ENCODE results near the gene GARRE1. TPM values are rescaled to one million over a fixed set of nuclear protein-coding genes. Genes with fewer than 3 reads are reported as not detected.

Gene GARRE1
- total and polyA plus RNA-seq, 2 of the 4 experiments (the other 2 are of a cell fraction) = 13.8 to 16.9 TPM

DNA sequence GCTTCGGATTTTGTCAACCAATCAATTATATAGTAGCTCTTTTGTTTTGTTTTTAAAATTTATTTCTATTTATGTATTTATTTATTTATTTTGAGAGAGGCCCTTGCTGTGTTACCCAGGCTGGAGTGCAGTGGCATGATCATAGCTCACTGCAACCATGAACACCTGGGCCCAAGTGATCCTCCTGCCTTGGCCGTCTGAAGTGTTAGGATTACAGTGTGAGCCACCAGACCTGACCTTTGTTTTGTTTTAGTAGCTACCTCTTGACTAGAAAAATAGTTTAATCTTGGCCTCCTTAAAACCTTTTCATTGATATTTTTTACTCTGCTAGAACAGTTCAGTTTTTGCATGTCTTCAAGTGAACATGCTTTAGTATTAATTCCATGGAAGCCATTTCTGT, 15.1 kb downstream of the GARRE1 start:
- Histone ChIP-seq H3K4me1 (ENCODE audit: control insufficient read depth, insufficient read depth, low read length) (peaks cover 35% of the 10 kb centered on the region), H3K4ac (ENCODE audit: low read depth, low read length) (peak overlapping the region; percentile 95), H3K9me1 (ENCODE audit: insufficient read depth, low read length) (peaks cover 34% of the 10 kb centered on the region), H4K8ac (ENCODE audit: low read depth in 2 of 2, low read length in 2 of 2) (peak overlapping the region; percentile 90 to 93), H2AK5ac (ENCODE audit: low read depth, low read length) (peak overlapping the region; percentile 96), H3K27ac (ENCODE audit: insufficient read depth, low read length) (peak overlapping the region; percentile 94; the same call in 1 of the 2 replicates), H3K9me3 (ENCODE audit: control insufficient read depth, insufficient read depth, low read length) (no peaks in the 10 kb centered on the region), H3K18ac (ENCODE audit: low read depth, low read length) (peak overlapping the region; percentile 92), H3K36me3 (ENCODE audit: control insufficient read depth, insufficient read depth, low read length) (peaks cover 7% of the 10 kb centered on the region), H3K79me1 (ENCODE audit: low read depth in 1 of 2, low read length in 2 of 2) (peaks cover 50 to 79% of the 10 kb centered on the region in 2 experiments), H3K56ac (ENCODE audit: extremely low read depth, insufficient read depth, low read length) (peak overlapping the region; percentile 56; the same call in 1 of the 2 replicates), H2BK5ac (ENCODE audit: low read depth, low read length, poor library complexity, severe bottlenecking) (peak overlapping the region; percentile 90), H4K91ac (ENCODE audit: insufficient read depth, low read depth, low read length) (peak overlapping the region; percentile 94), H3K4me2 (ENCODE audit: low read depth, low read length) (peak overlapping the region; percentile 62; the same call in 1 of the 2 replicates), H3K14ac (replicated peaks; ENCODE audit: low read depth, low read length) (peak overlapping the region; percentile 88), H3K4me3 (ENCODE audit: insufficient read depth, low read depth, low read length) (no peak overlapping the region), H2AFZ (replicated peaks; ENCODE audit: low read length, poor library complexity) (no peak overlapping the region), H2AK9ac (replicated peaks; ENCODE audit: low read depth, low read length, poor library complexity) (peak overlapping the region; percentile 74), H2BK120ac (ENCODE audit: low read depth, low read length) (peak overlapping the region; percentile 87), H4K20me1 (ENCODE audit: insufficient read depth, low read length) (peaks cover 3% of the 10 kb centered on the region; the same call in 1 of the 2 replicates), H2BK15ac (ENCODE audit: low read depth, low read length) (peak overlapping the region; percentile 81; the same call in 1 of the 3 replicates), H3K27me3 (ENCODE audit: control insufficient read depth, insufficient read depth, low read length) (no peaks in the 10 kb centered on the region), H3K23ac (ENCODE audit: low read depth, low read length) (peak overlapping the region; percentile 71; the same call in 1 of the 2 replicates), H2BK20ac (ENCODE audit: low read depth, low read length) (peak overlapping the region; percentile 80), H4K5ac (ENCODE audit: low read depth, low read length) (peak overlapping the region; percentile 78), H3K9ac (ENCODE audit: low read depth, low read length) (peak overlapping the region; percentile 50)
- WGBS, 2 experiments (ENCODE audit: extremely low coverage in 2 of 2, insufficient read length in 1 of 2) = no CpG with 5 or more reads among the region's 2 CpGs
- DNase-seq (no peak), ATAC-seq (ENCODE audit: low read depth) (no peak)
- CTCF ChIA-PET = interaction anchor here (2.9 kb wide), 1 partner anchor 77 kb away, joined by 9 read pairs; no protein-coding TSS in a partner anchor
- dilution Hi-C loops (cut with HindIII; ENCODE audit: low sequenced_read_pairs, unreplicated experiment) = no loop called here
- POLR2A ChIA-PET (ENCODE audit: unreplicated experiment) = interaction anchor here (1.3 kb wide), 1 partner anchor 8 kb away, joined by 4 read pairs; no protein-coding TSS in a partner anchor
- BruUV-seq (replicated peaks) = no TSS peak
- in situ Hi-C loops (cut with MboI; ENCODE audit: low sequenced_read_pairs) = no loop called here
- TF ChIP-seq MAFK (IDR thresholded peaks at IDR 0.05; ENCODE audit: low read depth, low read length) = no peak
- TF ChIP-seq RCOR1 (IDR thresholded peaks at IDR 0.05; ENCODE audit: insufficient replicate concordance, low read length) = no peak
- TF ChIP-seq FOS (IDR thresholded peaks at IDR 0.05; ENCODE audit: low read depth, low read length) = no peak
- no peak for TF ChIP-seq MXI1 (IDR thresholded peaks at IDR 0.05; ENCODE audit: borderline replicate concordance, low read depth, low read length)
- no peak for TF ChIP-seq MAZ (IDR thresholded peaks at IDR 0.05; ENCODE audit: borderline replicate concordance, low read depth, low read length)
- no peak for TF ChIP-seq SMC3 (IDR thresholded peaks at IDR 0.05; ENCODE audit: low read depth, low read length)
- no peak for TF ChIP-seq BHLHE40 (IDR thresholded peaks at IDR 0.05; ENCODE audit: low read depth, low read length)
- no peak for TF ChIP-seq CHD1 (IDR thresholded peaks at IDR 0.05; ENCODE audit: low read depth, low read length)
- TF ChIP-seq, protein P1, sequence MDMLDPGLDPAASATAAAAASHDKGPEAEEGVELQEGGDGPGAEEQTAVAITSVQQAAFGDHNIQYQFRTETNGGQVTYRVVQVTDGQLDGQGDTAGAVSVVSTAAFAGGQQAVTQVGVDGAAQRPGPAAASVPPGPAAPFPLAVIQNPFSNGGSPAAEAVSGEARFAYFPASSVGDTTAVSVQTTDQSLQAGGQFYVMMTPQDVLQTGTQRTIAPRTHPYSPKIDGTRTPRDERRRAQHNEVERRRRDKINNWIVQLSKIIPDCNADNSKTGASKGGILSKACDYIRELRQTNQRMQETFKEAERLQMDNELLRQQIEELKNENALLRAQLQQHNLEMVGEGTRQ (IDR thresholded peaks at IDR 0.05; ENCODE audit: low read depth, low read length) = no peak
- no peak for TF ChIP-seq NFE2L2 (IDR thresholded peaks at IDR 0.05; ENCODE audit: low read depth, low read length)
- TF ChIP-seq, protein P2, sequence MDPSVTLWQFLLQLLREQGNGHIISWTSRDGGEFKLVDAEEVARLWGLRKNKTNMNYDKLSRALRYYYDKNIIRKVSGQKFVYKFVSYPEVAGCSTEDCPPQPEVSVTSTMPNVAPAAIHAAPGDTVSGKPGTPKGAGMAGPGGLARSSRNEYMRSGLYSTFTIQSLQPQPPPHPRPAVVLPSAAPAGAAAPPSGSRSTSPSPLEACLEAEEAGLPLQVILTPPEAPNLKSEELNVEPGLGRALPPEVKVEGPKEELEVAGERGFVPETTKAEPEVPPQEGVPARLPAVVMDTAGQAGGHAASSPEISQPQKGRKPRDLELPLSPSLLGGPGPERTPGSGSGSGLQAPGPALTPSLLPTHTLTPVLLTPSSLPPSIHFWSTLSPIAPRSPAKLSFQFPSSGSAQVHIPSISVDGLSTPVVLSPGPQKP (IDR thresholded peaks at IDR 0.05; ENCODE audit: borderline replicate concordance, low read depth, low read length) = no peak
- no peak for TF ChIP-seq CEBPB (IDR thresholded peaks at IDR 0.05; ENCODE audit: low read depth, low read length)
- TF ChIP-seq RFX5 (IDR thresholded peaks at IDR 0.05; ENCODE audit: low read depth, low read length) = no peak
- no peak for TF ChIP-seq POLR2A (IDR thresholded peaks at IDR 0.05; ENCODE audit: low read depth, low read length)
- TF ChIP-seq, protein P3, sequence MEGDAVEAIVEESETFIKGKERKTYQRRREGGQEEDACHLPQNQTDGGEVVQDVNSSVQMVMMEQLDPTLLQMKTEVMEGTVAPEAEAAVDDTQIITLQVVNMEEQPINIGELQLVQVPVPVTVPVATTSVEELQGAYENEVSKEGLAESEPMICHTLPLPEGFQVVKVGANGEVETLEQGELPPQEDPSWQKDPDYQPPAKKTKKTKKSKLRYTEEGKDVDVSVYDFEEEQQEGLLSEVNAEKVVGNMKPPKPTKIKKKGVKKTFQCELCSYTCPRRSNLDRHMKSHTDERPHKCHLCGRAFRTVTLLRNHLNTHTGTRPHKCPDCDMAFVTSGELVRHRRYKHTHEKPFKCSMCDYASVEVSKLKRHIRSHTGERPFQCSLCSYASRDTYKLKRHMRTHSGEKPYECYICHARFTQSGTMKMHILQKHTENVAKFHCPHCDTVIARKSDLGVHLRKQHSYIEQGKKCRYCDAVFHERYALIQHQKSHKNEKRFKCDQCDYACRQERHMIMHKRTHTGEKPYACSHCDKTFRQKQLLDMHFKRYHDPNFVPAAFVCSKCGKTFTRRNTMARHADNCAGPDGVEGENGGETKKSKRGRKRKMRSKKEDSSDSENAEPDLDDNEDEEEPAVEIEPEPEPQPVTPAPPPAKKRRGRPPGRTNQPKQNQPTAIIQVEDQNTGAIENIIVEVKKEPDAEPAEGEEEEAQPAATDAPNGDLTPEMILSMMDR (conservative IDR thresholded peaks at IDR 0.05; ENCODE audit: low read depth, low read length) = no peak
- TF ChIP-seq RAD21 (IDR thresholded peaks at IDR 0.05; ENCODE audit: low read length) = no peak
- intact Hi-C loops (cut with micrococcal nuclease) = no loop called here

Measured in IMR-90 (cell line).